Right renal pelvis (tissue), 4 donors: ENCODE data around the gene FARSB. TPM values are rescaled to one million over a fixed set of nuclear protein-coding genes. Genes with fewer than 3 reads are reported as not detected.
A peak's percentile ranks its signal among the peaks of the same experiment; 100 is the strongest.

Experiments
- DNase-seq, 4 donors: peaks; one replicate each; pipeline ENCODE4 v3.0.0-alpha.2; 2013; ENCODE audit warnings: low read depth in 4 of 4, low spot score in 3 of 4, missing footprints in 1 of 4
- polyA plus RNA-seq, 4 donors: library from polyadenylated mRNA; unstranded; fragments of 120-200 nt; gene quantifications; one replicate each; pipeline ENCODE4 v1.2.1, GENCODE V29; 2013; ENCODE audit not compliant: insufficient read length in 4 of 4

FARSB gene
- polyA plus RNA-seq, 4 donors = 24.8 to 32.3 (median 30.0) TPM

- DNase-seq = no peak
Measured at GRCh38 chr2:222668494-222669154, 12.7 kb upstream of the FARSB start.

- DNase-seq = no peak
Measured at GRCh38 chr2:222663479-222663878, 7.6 kb upstream of the FARSB start.

GRCh38 chr2:222656526-222657446 is 894 bp upstream of the FARSB start:
- DNase-seq = no peak

GRCh38 chr2:222653280-222653679 is 2.6 kb downstream of the FARSB start:
- DNase-seq = no peak

- DNase-seq = no peak
Measured at GRCh38 chr2:222652491-222653255, 3.2 kb downstream of the FARSB start.

GRCh38 chr2:222651718-222652418 is 4.0 kb downstream of the FARSB start:
- DNase-seq = no peak

GRCh38 chr2:222649801-222650200 is 6.1 kb downstream of the FARSB start:
- no peak for DNase-seq

GRCh38 chr2:222646008-222646407 is 9.9 kb downstream of the FARSB start:
- no peak for DNase-seq

- no peak for DNase-seq
Measured at GRCh38 chr2:222643134-222643533, 12.8 kb downstream of the FARSB start.

GRCh38 chr2:222641336-222641735 is 14.6 kb downstream of the FARSB start:
- no peak for DNase-seq

- DNase-seq = no peak
Measured at GRCh38 chr2:222637067-222637466, 18.8 kb downstream of the FARSB start.

GRCh38 chr2:222635295-222635694 is 20.6 kb downstream of the FARSB start:
- no peak for DNase-seq

GRCh38 chr2:222627764-222628163 is 28.1 kb downstream of the FARSB start:
- DNase-seq = no peak

GRCh38 chr2:222623756-222624309 is 32.1 kb downstream of the FARSB start:
- no peak for DNase-seq

- no peak for DNase-seq
Measured at GRCh38 chr2:222622910-222623309, 33.0 kb downstream of the FARSB start.

- DNase-seq = no peak
Measured at GRCh38 chr2:222621893-222622292, 34.0 kb downstream of the FARSB start.

GRCh38 chr2:222615320-222615719 is 40.6 kb downstream of the FARSB start:
- no peak for DNase-seq

GRCh38 chr2:222613715-222614331 is 42.1 kb downstream of the FARSB start:
- DNase-seq = peak; percentile 12 to 45 (median 20)

GRCh38 chr2:222611684-222612083 is 44.2 kb downstream of the FARSB start:
- DNase-seq = no peak

- DNase-seq = no peak
Measured at GRCh38 chr2:222610746-222611145, 45.1 kb downstream of the FARSB start.
